Measurements from ENCODE around the gene SYNE2. TPM values are rescaled to one million over a fixed set of nuclear protein-coding genes. Genes with fewer than 3 reads are reported as not detected.

SYNE2 gene
- total RNA-seq, 1 donor from 2014 or later, result 121 TPM

DNA sequence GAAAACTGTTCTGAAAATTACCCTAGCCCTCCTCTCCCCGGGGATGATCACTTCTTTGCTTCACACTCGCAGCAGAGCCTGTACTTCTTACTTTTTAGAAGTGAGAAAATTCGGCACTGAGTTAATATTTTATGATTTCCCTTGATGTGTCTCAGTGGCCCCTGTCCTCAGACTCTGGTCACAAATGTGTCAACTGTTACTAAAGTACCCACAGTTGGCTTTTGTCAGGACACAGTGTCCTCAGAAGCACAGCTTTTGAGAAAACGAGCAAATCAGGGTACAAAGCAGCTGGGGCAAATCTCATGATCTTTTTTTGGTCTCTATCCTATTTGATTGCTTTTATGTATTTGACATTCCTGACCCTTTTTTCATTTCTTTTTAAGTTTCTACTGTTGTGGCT lies 142.5 kb downstream of the SYNE2 start:
- Histone ChIP-seq H3K36me3 (peaks cover 33% of the 10 kb centered on the region), H3K27me3 (no peaks in the 10 kb centered on the region), H3K27ac (no peak overlapping the region), H3K9me3 (no peaks in the 10 kb centered on the region), H3K4me1 (no peaks in the 10 kb centered on the region), H3K4me3 (no peak overlapping the region)
- intact Hi-C loops (cut with DNase I), result no loop called here
- TF ChIP-seq, protein P1, sequence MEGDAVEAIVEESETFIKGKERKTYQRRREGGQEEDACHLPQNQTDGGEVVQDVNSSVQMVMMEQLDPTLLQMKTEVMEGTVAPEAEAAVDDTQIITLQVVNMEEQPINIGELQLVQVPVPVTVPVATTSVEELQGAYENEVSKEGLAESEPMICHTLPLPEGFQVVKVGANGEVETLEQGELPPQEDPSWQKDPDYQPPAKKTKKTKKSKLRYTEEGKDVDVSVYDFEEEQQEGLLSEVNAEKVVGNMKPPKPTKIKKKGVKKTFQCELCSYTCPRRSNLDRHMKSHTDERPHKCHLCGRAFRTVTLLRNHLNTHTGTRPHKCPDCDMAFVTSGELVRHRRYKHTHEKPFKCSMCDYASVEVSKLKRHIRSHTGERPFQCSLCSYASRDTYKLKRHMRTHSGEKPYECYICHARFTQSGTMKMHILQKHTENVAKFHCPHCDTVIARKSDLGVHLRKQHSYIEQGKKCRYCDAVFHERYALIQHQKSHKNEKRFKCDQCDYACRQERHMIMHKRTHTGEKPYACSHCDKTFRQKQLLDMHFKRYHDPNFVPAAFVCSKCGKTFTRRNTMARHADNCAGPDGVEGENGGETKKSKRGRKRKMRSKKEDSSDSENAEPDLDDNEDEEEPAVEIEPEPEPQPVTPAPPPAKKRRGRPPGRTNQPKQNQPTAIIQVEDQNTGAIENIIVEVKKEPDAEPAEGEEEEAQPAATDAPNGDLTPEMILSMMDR (IDR thresholded peaks at IDR 0.05), result no peak
- no peak for DNase-seq
- no peak for ATAC-seq

DNA sequence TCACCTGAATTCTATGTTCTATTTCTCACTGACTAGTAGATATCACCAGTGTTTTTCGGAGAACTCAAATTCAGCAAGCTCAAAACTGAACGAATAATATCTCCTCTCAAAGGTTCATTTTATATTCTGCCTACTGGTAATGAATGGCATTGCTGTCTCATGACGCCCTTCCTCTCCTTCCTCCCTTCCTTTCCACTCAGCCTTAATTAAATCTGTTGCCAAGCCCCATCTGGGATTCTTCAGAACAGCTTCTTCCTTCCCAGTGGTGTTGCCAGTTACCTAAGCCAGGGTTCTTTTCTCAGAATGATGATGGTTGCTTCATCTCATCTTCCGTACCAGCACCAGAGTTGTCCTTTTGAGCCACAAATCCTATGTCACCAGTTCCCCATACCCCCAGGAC lies 143.2 kb downstream of the SYNE2 start:
- H3K9me3 ChIP-seq, result no peaks in the 10 kb centered on the region
- H3K27ac ChIP-seq, result no peak overlapping the region
- ATAC-seq (no peak), DNase-seq (no peak)
- H3K27me3 ChIP-seq, result no peaks in the 10 kb centered on the region
- no peaks in the 10 kb centered on the region for H3K4me1 ChIP-seq
- intact Hi-C loops (cut with DNase I), result no loop called here
- TF ChIP-seq, protein P1 (IDR thresholded peaks at IDR 0.05), result no peak
- H3K36me3 ChIP-seq, result peaks cover 40% of the 10 kb centered on the region
- no peak overlapping the region for H3K4me3 ChIP-seq

DNA sequence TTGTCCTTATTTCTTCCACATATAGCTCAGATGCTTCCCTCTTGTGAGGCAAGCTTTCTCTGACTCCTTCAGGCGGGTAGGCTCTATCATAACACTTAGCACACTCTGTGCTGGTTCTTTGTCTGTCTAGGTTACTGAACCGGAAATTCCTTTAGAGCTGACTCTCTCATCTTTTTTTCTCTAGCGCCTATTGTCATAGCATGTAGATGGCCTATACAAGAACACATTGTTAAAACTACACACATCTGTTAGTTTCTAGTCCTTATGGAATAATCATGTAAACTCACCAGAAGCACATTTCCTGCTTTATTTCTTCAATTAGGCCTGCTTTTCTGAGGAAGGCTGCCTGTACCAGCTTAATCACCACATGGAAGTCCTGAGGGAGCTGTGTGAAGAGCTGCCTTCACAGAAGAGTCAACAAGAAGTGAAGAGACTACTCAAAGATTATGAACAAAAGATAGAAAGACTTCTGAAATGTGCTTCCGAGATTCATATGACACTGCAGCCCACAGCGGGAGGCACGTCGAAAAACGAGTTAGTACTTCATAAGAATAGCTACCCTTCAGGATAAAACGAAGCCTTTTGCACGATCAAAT lies 143.9 kb downstream of the SYNE2 start:
- Histone ChIP-seq H3K27ac (no peak overlapping the region), H3K27me3 (no peaks in the 10 kb centered on the region), H3K36me3 (peaks cover 40% of the 10 kb centered on the region), H3K4me3 (no peak overlapping the region), H3K9me3 (no peaks in the 10 kb centered on the region), H3K4me1 (no peaks in the 10 kb centered on the region)
- intact Hi-C loops (cut with DNase I), result no loop called here
- TF ChIP-seq, protein P1 (IDR thresholded peaks at IDR 0.05), result no peak
- no peak for DNase-seq
- ATAC-seq, result no peak

DNA sequence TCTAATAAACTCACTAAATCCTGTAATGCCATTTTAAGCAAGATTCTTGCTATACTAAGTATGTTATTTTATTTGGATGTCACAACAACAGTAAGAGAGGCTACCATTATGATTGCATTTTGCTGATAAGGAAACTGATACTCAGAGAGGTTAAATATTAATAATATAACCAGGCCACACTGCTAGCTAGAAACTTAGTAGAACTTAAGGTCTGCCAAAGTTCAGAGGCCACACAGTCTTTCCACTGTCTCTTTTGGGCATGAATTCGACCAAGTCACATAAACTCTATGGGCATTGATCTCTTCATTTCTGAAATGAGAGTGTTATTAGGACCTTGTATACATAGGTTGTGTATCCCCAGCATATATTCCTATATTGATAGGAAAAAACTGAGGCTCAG lies 147.9 kb downstream of the SYNE2 start:
- Histone ChIP-seq H3K9me3 (no peaks in the 10 kb centered on the region), H3K4me1 (no peaks in the 10 kb centered on the region), H3K36me3 (peaks cover 58% of the 10 kb centered on the region), H3K4me3 (no peak overlapping the region), H3K27ac (no peak overlapping the region), H3K27me3 (no peaks in the 10 kb centered on the region)
- TF ChIP-seq, protein P1 (IDR thresholded peaks at IDR 0.05), result no peak
- no peak for ATAC-seq
- intact Hi-C loops (cut with DNase I), result no loop called here
- DNase-seq, result no peak

DNA sequence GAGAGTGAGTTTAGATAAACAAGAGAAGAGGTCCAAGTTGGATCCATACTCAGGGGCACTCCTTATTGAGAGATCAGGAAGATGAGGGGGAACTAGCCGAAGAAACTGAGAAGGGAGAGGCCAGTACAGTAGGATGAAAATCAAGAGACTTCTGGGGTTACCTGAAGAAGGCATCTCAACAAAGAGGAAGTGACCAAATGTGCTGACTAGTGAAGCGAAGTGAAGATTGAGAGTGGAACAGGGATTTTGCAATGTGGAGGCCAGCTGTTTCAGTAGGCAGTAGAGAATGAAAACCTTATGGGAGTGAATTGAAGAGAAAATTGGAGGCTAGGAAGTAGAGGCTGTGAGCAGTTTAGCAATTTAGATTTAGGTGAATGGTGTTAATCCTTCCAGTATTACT lies 153.0 kb downstream of the SYNE2 start:
- Histone ChIP-seq H3K27me3 (no peaks in the 10 kb centered on the region), H3K9me3 (no peaks in the 10 kb centered on the region), H3K27ac (no peak overlapping the region), H3K4me1 (no peaks in the 10 kb centered on the region), H3K36me3 (peaks cover 36% of the 10 kb centered on the region), H3K4me3 (no peak overlapping the region)
- TF ChIP-seq, protein P1 (IDR thresholded peaks at IDR 0.05), result no peak
- DNase-seq (no peak), ATAC-seq (no peak)
- intact Hi-C loops (cut with DNase I), result no loop called here

DNA sequence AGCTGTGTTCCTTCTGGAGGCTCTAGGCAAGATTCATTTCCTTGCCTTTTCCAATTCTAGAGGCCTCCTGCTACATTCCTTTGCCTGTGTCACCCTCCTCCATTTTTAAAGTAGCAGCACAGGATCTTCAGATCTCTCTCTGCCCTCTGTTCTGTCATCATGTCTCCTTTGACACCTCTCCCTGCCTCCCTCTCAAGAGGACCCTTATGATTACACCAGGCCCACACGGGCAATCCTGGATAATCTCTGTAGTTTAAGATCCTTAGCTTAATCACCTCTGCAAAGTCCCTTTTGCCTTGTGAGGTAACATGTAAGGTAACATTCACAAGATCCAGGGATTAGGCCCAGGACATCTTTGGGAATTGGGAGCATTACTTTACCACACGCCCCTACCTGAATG lies 155.2 kb downstream of the SYNE2 start:
- H3K9me3 ChIP-seq, result no peaks in the 10 kb centered on the region
- no peaks in the 10 kb centered on the region for H3K27me3 ChIP-seq
- H3K4me1 ChIP-seq, result no peaks in the 10 kb centered on the region
- H3K27ac ChIP-seq, result no peak overlapping the region
- ATAC-seq (no peak), DNase-seq (no peak)
- TF ChIP-seq, protein P1 (IDR thresholded peaks at IDR 0.05), result no peak
- intact Hi-C loops (cut with DNase I), result no loop called here
- H3K4me3 ChIP-seq, result no peak overlapping the region
- peaks cover 32% of the 10 kb centered on the region for H3K36me3 ChIP-seq

Data from upper lobe of right lung (tissue), 1 donor.